GM12872 (cell line): Measurements from ENCODE around the gene ADAMTSL3.

ENCODE experiments used
- TF ChIP-seq, protein P1 (sequence below): IDR thresholded peaks from 3 replicates; pipeline ENCODE4 v1.5.1; 2011; ENCODE audit warnings: low read depth, mild to moderate bottlenecking, low read length, moderate library complexity; ENCODE audit not compliant: insufficient read depth

ADAMTSL3 gene

DNA sequence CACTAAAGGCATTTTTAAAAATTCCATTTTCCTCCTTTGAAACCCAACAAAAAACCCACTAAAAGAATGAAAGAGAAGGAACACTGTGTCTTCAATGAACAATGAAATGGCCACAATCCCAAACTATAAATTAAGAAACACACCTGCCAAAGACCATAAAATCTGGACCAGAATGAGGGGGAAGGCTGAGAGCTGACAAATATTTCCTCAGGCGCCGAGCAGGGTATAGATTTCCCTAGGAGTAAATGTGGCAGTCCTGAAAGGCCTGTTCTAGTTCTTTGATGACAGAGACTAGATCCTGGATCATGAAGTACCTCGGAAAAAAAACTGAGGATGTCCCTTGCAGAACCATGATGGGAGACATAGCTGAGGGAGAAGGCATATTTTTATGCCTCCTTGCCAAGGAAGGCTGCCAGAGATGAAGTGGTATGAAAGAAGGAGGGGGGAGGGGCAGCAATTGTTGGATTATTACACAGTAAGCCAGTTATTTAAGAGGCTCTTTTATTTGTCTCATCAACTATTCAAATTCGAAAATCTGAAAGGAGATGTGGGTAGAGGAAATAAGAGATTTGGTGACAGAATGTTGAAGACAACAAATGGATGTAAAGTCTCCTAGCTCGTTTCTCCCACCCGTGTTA lies 306.4 kb downstream of the ADAMTSL3 start:
- TF ChIP-seq, protein P1, sequence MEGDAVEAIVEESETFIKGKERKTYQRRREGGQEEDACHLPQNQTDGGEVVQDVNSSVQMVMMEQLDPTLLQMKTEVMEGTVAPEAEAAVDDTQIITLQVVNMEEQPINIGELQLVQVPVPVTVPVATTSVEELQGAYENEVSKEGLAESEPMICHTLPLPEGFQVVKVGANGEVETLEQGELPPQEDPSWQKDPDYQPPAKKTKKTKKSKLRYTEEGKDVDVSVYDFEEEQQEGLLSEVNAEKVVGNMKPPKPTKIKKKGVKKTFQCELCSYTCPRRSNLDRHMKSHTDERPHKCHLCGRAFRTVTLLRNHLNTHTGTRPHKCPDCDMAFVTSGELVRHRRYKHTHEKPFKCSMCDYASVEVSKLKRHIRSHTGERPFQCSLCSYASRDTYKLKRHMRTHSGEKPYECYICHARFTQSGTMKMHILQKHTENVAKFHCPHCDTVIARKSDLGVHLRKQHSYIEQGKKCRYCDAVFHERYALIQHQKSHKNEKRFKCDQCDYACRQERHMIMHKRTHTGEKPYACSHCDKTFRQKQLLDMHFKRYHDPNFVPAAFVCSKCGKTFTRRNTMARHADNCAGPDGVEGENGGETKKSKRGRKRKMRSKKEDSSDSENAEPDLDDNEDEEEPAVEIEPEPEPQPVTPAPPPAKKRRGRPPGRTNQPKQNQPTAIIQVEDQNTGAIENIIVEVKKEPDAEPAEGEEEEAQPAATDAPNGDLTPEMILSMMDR, result no peak

DNA sequence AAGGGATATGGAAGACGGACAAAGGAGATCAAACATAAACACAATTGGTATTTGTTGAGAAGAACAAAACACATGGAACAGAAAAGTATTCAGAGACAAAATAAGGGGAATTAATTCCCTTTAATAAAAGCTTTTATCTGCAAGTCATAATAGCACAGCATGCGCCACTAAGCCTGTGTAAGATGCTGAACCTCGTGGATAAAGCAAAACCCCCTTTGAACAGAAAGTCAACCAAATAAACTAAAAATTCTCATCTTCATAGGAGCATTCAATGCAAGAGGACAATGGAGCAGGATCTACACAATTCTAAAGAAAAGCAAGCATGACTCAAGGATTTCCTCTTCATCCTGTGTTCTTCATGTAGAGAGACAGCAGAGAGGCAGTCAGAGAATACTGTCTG lies 307.4 kb downstream of the ADAMTSL3 start:
- TF ChIP-seq, protein P1, result no peak

DNA sequence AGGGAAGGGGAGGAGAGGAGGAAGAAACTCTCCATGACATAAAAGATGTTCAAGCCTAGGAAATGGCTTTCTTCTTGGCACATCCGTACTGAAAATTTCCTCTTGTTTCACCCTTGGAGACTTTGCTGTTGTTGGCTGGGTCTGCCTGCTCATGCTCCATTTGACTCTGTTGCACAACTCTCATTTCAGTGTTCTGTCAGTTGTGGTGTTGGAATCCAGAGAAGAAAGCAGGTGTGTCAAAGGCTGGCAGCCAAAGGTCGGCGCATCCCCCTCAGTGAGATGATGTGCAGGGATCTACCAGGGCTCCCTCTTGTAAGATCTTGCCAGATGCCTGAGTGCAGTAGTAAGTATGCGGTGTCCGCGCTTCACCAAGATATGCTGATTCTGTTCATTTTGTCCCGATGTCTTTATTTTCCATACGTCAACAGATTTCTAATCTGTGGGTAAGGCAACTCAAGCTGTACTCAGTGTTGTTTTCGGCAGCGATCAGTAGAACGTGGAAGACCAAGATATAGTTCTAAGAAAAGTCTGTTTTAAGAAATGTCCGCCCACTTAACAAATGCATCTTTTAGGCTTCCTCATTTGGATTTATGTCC lies 316.5 kb downstream of the ADAMTSL3 start:
- TF ChIP-seq, protein P1, result no peak

DNA sequence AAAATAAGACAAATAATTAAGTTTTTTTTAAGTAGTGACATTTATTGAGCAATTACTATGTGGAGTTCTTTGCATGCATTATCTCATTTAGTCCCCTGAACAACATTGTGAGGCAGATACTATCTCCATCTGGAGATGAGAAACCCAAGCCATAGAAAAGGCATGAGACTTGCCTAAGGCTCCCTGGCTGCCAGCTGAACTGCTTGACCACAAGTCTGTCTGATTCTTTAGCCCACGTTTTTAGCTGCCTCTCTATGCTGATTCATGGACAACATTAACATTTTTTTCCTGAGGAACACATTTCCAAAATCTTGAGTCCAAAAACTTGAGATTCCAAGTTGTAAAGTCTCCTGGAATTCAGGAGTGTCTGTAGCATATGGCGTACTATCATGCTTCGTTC lies 318.1 kb downstream of the ADAMTSL3 start:
- TF ChIP-seq, protein P1, result no peak

DNA sequence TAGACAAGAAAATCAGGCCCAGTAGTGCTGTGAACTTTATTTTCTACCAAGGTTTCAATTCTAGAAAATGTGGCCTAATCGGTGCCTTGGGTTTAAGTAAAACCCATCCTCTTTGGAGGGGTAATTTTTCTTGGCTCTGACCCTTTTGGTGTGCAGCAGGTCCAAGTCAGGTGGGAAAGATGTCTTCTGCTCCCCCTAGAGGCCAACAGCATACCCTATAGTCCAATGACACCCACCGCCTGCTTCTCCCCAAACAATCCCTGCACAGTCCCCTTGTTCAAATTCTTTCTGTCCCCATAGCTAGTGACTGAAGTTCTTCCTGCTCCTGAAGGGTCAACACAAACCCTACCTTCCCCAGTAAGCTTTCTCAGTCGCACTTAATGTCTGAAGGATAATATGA lies 319.9 kb downstream of the ADAMTSL3 start:
- TF ChIP-seq, protein P1, result peak; percentile 88

DNA sequence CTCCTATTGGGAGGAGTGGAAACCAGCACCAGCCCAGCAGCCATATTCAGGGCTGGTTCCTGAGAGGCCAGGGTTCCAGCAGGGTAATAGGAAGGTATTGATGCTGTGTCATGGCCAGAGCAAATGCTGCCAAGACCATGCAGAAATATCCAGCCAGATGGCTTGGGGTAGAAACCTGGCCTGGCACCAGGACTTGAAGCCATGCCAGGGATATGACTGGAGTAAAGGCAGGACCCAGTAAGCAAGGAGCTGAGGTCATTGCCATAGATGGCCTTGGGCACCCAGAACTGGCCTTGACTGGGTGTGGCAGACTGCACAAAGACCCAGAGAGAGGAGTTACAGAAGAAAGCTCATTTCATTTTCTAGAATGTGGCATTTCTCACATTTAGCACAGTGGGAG lies 324.1 kb downstream of the ADAMTSL3 start:
- TF ChIP-seq, protein P1, result no peak

DNA sequence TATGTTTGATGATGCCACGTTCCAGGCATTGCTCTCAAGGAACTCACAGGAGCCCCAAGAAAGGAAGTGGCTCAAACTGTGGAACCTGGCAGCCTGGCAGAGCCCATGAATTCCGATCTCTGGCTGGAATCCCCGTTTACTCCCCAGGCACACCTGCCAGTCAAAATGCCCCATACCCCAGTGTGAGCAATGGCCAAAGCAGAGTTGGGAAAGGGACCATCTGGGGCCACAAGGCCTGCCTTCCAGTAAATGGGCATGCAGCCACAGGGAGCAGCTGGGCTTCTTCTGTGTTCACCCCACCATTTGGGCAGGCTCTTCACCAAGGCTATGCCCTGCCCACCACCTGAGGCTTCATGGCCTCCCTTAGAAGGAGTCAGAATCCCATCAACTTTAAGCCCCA lies 324.7 kb downstream of the ADAMTSL3 start:
- TF ChIP-seq, protein P1, result no peak
